OCI-LY3 (cell line): ENCODE results near the gene IGFBP6.
"Not testable (repeated sequence)": the region's sequence is repeated elsewhere in the genome, so short reads cannot be mapped to it uniquely, and the experiment has no call there.

Source experiments
- H2AFZ ChIP-seq: fragments of 200-600, 300-600 bp; shearing (Covaris generic); 2 replicates; pipeline ENCODE4 v1.6.0; 2014; ENCODE audit warnings: antibody characterized with exemption, low read depth, low read length
- H3K27ac ChIP-seq: fragments of 200-600, 300-600 bp; sonication (generic); 2 replicates; pipeline ENCODE4 v1.5.1; 2014; ENCODE audit warnings: mild to moderate bottlenecking, low read length, moderate library complexity, mixed read lengths
- H3K27me3 ChIP-seq: fragments of 200-600, 300-600 bp; sonication (generic); 2 replicates; pipeline ENCODE4 v1.6.1; 2014; ENCODE audit warnings: low read depth, low read length, mixed read lengths
- H3K36me3 ChIP-seq: fragments of 200-600, 300-600 bp; sonication (generic); replicated peaks from 2 replicates; pipeline ENCODE3; 2014; ENCODE audit warnings: low read depth, low read length, mixed read lengths
- H3K4me1 ChIP-seq: fragments of 300-600, 200-600 bp; sonication (generic); 2 replicates; pipeline ENCODE4 v1.6.1; 2014; ENCODE audit warnings: low read length, mixed read lengths
- H3K4me2 ChIP-seq: fragments of 200-600, 300-600 bp; sonication (generic); 2 replicates; pipeline ENCODE4 v1.6.1; 2014; ENCODE audit warnings: low read length, mixed read lengths
- H3K4me3 ChIP-seq: fragments of 300-600, 200-600 bp; sonication (generic); 2 replicates; pipeline ENCODE4 v1.5.1; 2014; ENCODE audit warnings: antibody characterized with exemption, mild to moderate bottlenecking, low read length, moderate library complexity
- H3K79me2 ChIP-seq: fragments of 300-600, 200-600 bp; shearing (Covaris generic); 2 replicates; pipeline ENCODE4 v1.6.1; 2014; ENCODE audit warnings: mild to moderate bottlenecking, low read length, mixed read lengths
- H3K9ac ChIP-seq: fragments of 300-600, 200-600 bp; shearing (Covaris generic); 2 replicates; pipeline ENCODE4 v1.6.0; 2014; ENCODE audit warnings: mild to moderate bottlenecking, low read length, moderate library complexity
- H3K9me3 ChIP-seq: fragments of 200-600, 300-600 bp; shearing (Covaris generic); 2 replicates; pipeline ENCODE4 v1.6.1; 2014; ENCODE audit warnings: low read length, mixed read lengths; ENCODE audit not compliant: insufficient read depth
- H4K20me1 ChIP-seq: fragments of 200-600, 300-600 bp; sonication (generic); 2 replicates; pipeline ENCODE4 v1.6.1; 2016; ENCODE audit warnings: low read length, mixed read lengths; ENCODE audit not compliant: insufficient read depth
- EZH2phosphoT487 ChIP-seq: fragments of 200-600 bp; shearing (Covaris generic); IDR thresholded peaks from 2 replicates; pipeline ENCODE4 v1.6.1; 2018; ENCODE audit warnings: antibody characterized with exemption, mixed run types, low read depth
- TF ChIP-seq, protein P1 (sequence below): fragments of 200-600, 300-600 bp; sonication (generic); IDR thresholded peaks from 2 replicates; pipeline ENCODE4 v1.5.1; 2014; ENCODE audit warnings: antibody characterized with exemption, low read length, low read depth

The IGFBP6 gene

DNA sequence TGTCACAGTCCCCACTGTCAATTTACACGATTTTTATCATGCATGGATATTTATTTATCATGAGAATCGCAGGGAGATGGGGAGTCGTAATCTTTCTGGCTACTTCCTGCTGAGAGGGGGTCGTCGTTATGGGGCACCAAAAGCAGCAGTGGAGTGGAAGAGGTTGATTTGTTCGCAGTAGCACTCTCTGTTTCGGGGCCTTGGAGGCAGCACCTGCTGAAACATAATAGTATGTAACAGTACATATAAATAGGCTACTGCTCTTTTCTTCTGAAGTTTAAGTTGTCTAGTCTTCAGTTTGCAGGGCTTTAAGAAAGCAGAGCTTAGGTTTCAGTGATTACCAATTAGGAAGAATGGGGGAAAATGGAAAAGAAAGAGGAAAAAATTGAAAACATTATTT lies 9.7 kb downstream of the IGFBP6 start:
- TF ChIP-seq, protein P1, sequence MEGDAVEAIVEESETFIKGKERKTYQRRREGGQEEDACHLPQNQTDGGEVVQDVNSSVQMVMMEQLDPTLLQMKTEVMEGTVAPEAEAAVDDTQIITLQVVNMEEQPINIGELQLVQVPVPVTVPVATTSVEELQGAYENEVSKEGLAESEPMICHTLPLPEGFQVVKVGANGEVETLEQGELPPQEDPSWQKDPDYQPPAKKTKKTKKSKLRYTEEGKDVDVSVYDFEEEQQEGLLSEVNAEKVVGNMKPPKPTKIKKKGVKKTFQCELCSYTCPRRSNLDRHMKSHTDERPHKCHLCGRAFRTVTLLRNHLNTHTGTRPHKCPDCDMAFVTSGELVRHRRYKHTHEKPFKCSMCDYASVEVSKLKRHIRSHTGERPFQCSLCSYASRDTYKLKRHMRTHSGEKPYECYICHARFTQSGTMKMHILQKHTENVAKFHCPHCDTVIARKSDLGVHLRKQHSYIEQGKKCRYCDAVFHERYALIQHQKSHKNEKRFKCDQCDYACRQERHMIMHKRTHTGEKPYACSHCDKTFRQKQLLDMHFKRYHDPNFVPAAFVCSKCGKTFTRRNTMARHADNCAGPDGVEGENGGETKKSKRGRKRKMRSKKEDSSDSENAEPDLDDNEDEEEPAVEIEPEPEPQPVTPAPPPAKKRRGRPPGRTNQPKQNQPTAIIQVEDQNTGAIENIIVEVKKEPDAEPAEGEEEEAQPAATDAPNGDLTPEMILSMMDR = no peak
- no peak for TF ChIP-seq EZH2phosphoT487
- Histone ChIP-seq H3K9me3 (no peaks in the 10 kb centered on the region), H3K4me2 (no peak overlapping the region), H2AFZ (no peak overlapping the region), H3K36me3 (no peaks in the 10 kb centered on the region), H3K79me2 (no peaks in the 10 kb centered on the region), H3K27me3 (0 out of 2 replicates have a peak, but pooled peaks cover 5% of the 10 kb centered on the region), H3K27ac (no peak overlapping the region), H4K20me1 (no peaks in the 10 kb centered on the region), H3K4me3 (no peak overlapping the region), H3K9ac (no peak overlapping the region), H3K4me1 (no peaks in the 10 kb centered on the region)

DNA sequence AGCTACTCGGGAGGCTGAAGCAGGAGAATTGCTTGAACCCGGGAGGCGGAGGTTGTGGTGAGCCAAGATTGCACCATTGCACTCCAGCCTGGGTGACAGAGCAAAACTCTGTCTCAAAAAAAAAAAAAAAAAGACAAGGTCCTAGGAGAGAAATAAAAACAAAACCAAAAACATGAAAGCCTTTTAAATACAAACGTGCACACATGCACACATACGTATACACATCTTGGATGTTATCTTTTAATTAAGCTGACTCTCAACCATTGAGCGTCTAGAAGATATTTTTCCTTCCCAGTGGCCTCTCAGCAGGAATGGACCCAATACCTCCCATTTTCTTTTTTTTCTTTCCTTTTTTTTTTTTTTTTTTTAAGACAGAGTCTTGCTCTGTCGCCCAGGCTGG lies 15.0 kb downstream of the IGFBP6 start:
- not testable (repeated sequence) for H3K4me3 ChIP-seq, H2AFZ ChIP-seq, H3K36me3 ChIP-seq, H3K79me2 ChIP-seq, H3K4me1 ChIP-seq, H4K20me1 ChIP-seq, H3K9ac ChIP-seq, H3K27ac ChIP-seq, H3K4me2 ChIP-seq, H3K9me3 ChIP-seq, H3K27me3 ChIP-seq

DNA sequence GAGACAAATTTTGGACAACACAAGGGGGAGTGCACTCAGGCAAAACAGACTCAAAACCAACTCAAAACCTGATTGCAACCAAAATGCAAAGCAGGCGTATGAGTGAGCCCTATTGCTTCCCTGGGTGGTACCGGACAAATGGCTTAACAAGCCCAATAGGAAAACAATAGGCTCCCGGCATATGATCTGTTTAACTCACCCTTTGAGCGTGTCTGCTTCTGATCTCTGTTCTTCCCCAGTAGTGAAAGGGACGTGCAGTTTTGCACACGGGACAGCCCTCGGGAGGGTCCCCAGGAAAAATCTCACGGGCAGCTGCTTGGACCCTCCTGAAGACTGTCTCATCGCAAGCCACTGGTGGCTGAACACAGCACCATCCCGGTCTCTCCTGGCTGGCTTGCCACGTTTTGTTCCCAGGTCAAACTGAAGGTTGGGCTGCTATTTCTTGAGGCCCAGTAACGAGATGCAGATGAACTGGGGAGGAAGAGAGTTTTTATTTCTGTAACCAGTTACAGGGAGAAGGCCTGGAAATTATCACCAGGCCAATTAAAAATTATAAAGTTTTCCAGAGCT lies 15.8 kb downstream of the IGFBP6 start:
- TF ChIP-seq, protein P1 = no peak
- TF ChIP-seq EZH2phosphoT487 = no peak
- Histone ChIP-seq H3K4me1 (peaks cover 8% of the 10 kb centered on the region; the same call in 1 of the 2 replicates), H3K36me3 (no peaks in the 10 kb centered on the region), H3K4me3 (no peak overlapping the region), H3K27me3 (0 out of 2 replicates have a peak, but pooled peaks cover 3% of the 10 kb centered on the region), H3K79me2 (no peaks in the 10 kb centered on the region), H3K4me2 (no peak overlapping the region), H2AFZ (peak overlapping the region; percentile 42; the same call in 1 of the 2 replicates), H4K20me1 (no peaks in the 10 kb centered on the region), H3K27ac (no peak overlapping the region), H3K9ac (no peak overlapping the region), H3K9me3 (no peaks in the 10 kb centered on the region)

DNA sequence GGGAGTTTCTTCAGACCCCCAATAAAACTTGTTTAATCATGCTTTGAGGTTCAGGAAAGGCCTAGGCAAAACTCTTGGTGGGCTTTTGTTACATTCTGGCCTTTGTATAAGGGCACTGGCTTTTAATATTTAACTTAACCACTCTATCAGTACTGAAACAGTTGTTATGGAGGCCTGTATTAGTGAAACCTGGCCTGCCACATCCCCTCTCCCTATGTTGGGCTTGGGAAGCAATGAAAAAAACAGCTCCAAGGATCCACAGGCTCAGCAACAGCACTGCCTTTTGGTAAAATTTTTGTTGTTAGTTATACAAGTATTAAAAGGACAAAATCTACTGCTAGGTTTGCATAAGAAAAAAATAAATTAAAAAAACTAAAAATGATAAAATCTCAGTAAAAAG lies 16.5 kb downstream of the IGFBP6 start:
- no peak overlapping the region for H3K27ac ChIP-seq

More for the DNA sequence above, 16.5 kb downstream of the IGFBP6 start:
- H3K36me3 ChIP-seq = no peaks in the 10 kb centered on the region
- no peak overlapping the region for H3K9ac ChIP-seq
- H3K4me3 ChIP-seq = no peak overlapping the region
- H3K79me2 ChIP-seq = no peaks in the 10 kb centered on the region
- H3K4me2 ChIP-seq = no peak overlapping the region
- H3K27me3 ChIP-seq = no peaks in the 10 kb centered on the region
- peaks cover 8% of the 10 kb centered on the region; the same call in 1 of the 2 replicates for H3K4me1 ChIP-seq
- TF ChIP-seq EZH2phosphoT487 = no peak
- TF ChIP-seq, protein P1 = no peak
- no peak overlapping the region for H2AFZ ChIP-seq
- H4K20me1 ChIP-seq = no peaks in the 10 kb centered on the region
- no peaks in the 10 kb centered on the region for H3K9me3 ChIP-seq
